ENCODE measurements around the gene DKK2. TPM values are rescaled to one million over a fixed set of nuclear protein-coding genes. Genes with fewer than 3 reads are reported as not detected.

The DKK2 gene
- total RNA-seq, 1 experiment from 2014 or later: not detected

DNA sequence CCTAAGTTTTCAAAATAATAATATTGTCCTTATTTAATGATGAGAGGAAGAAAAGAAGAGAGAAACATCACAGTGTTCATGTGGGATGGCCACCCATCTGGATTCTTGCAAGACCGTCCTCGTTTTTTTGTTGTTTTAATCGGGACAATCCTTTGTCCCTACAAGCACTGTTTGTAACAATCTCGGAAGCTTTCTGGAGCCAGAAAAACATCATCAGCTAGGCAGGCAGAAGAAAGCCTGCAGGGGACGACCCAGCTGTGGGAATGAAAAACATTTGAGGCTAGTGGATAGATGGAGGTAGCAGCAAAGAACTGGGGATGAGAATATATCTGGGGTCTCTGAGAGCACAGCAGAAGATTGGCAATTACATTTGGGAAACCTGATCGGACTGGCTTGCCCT, 105.6 kb downstream of the DKK2 start:
- no peak overlapping the region for H3K4me3 ChIP-seq (ENCODE audit: low read length)
- H2AFZ ChIP-seq (ENCODE audit: low read length): no peak overlapping the region
- intact Hi-C loops (cut with micrococcal nuclease): no loop called here
- TF ChIP-seq EZH2 (IDR thresholded peaks at IDR 0.05; ENCODE audit: low read length, unreplicated experiment) (no peak), EZH2phosphoT487 (IDR thresholded peaks at IDR 0.05; ENCODE audit: borderline replicate concordance, low read length) (no peak)
- TF ChIP-seq, protein P1, sequence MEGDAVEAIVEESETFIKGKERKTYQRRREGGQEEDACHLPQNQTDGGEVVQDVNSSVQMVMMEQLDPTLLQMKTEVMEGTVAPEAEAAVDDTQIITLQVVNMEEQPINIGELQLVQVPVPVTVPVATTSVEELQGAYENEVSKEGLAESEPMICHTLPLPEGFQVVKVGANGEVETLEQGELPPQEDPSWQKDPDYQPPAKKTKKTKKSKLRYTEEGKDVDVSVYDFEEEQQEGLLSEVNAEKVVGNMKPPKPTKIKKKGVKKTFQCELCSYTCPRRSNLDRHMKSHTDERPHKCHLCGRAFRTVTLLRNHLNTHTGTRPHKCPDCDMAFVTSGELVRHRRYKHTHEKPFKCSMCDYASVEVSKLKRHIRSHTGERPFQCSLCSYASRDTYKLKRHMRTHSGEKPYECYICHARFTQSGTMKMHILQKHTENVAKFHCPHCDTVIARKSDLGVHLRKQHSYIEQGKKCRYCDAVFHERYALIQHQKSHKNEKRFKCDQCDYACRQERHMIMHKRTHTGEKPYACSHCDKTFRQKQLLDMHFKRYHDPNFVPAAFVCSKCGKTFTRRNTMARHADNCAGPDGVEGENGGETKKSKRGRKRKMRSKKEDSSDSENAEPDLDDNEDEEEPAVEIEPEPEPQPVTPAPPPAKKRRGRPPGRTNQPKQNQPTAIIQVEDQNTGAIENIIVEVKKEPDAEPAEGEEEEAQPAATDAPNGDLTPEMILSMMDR (conservative IDR thresholded peaks at IDR 0.05; ENCODE audit: low read depth, low read length): no peak
- H3K27me3 ChIP-seq (ENCODE audit: low read length): 0 out of 2 replicates have a peak, but pooled peaks cover 6% of the 10 kb centered on the region
- no peak for DNase-seq
- H4K20me1 ChIP-seq (ENCODE audit: low read length): no peaks in the 10 kb centered on the region
- H3K79me2 ChIP-seq (ENCODE audit: low read length): no peaks in the 10 kb centered on the region
- no peaks in the 10 kb centered on the region for H3K4me1 ChIP-seq (ENCODE audit: insufficient read depth, low read length)
- ChIA-PET POLR2A (ENCODE audit: unreplicated experiment) (no interaction called here), CTCF (no interaction called here)
- H3K4me2 ChIP-seq (ENCODE audit: low read length): no peak overlapping the region
- H3K9ac ChIP-seq (ENCODE audit: low read length): no peak overlapping the region
- no peak overlapping the region for H3K27ac ChIP-seq (ENCODE audit: low read length)
- no TSS peak for BruUV-seq (replicated peaks)
- no peaks in the 10 kb centered on the region for H3K9me3 ChIP-seq (ENCODE audit: low read length)
- H3K36me3 ChIP-seq (ENCODE audit: low read depth, low read length): no peaks in the 10 kb centered on the region
- H3F3A ChIP-seq (ENCODE audit: low read length, unreplicated experiment): no peaks in the 10 kb centered on the region
- ATAC-seq: no peak
- no peaks in the 10 kb centered on the region for H3K9me2 ChIP-seq (replicated peaks; ENCODE audit: low read length)

DNA sequence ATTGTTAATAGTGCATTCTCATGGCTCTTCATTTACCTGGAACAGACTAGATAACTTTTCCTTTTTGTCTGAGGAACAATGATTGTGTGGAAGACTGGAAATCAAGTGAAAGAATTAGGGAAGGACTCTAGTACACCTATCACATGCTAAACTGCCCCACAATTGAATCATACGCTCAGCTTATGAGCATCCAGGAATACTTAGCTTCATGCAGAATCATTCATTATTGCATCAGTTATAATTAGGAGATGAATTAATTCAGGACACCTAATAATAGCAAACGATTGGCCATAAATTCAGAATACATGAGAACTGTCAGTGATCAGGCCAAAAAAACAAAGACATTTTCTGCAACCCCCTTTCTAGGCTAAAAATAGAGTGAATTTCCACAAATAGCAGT, 106.9 kb downstream of the DKK2 start:
- intact Hi-C loops (cut with micrococcal nuclease): no loop called here
- no peaks in the 10 kb centered on the region for H3K4me1 ChIP-seq (ENCODE audit: insufficient read depth, low read length)
- no peaks in the 10 kb centered on the region for H4K20me1 ChIP-seq (ENCODE audit: low read length)
- H3F3A ChIP-seq (ENCODE audit: low read length, unreplicated experiment): no peaks in the 10 kb centered on the region
- H3K27ac ChIP-seq (ENCODE audit: low read length): no peak overlapping the region
- 0 out of 2 replicates have a peak, but pooled peaks cover 6% of the 10 kb centered on the region for H3K27me3 ChIP-seq (ENCODE audit: low read length)
- H3K9ac ChIP-seq (ENCODE audit: low read length): no peak overlapping the region
- H3K4me3 ChIP-seq (ENCODE audit: low read length): no peak overlapping the region
- ATAC-seq (no peak), DNase-seq (no peak)
- TF ChIP-seq EZH2 (IDR thresholded peaks at IDR 0.05; ENCODE audit: low read length, unreplicated experiment): no peak
- TF ChIP-seq EZH2phosphoT487 (IDR thresholded peaks at IDR 0.05; ENCODE audit: borderline replicate concordance, low read length): no peak
- TF ChIP-seq, protein P1 (conservative IDR thresholded peaks at IDR 0.05; ENCODE audit: low read depth, low read length): no peak
- no peaks in the 10 kb centered on the region for H3K9me3 ChIP-seq (ENCODE audit: low read length)
- H2AFZ ChIP-seq (ENCODE audit: low read length): no peak overlapping the region
- no peaks in the 10 kb centered on the region for H3K36me3 ChIP-seq (ENCODE audit: low read depth, low read length)
- POLR2A ChIA-PET (ENCODE audit: unreplicated experiment): no interaction called here
- H3K79me2 ChIP-seq (ENCODE audit: low read length): no peaks in the 10 kb centered on the region
- no peaks in the 10 kb centered on the region for H3K9me2 ChIP-seq (replicated peaks; ENCODE audit: low read length)
- BruUV-seq (replicated peaks): no TSS peak
- no peak overlapping the region for H3K4me2 ChIP-seq (ENCODE audit: low read length)
- CTCF ChIA-PET: no interaction called here

DNA sequence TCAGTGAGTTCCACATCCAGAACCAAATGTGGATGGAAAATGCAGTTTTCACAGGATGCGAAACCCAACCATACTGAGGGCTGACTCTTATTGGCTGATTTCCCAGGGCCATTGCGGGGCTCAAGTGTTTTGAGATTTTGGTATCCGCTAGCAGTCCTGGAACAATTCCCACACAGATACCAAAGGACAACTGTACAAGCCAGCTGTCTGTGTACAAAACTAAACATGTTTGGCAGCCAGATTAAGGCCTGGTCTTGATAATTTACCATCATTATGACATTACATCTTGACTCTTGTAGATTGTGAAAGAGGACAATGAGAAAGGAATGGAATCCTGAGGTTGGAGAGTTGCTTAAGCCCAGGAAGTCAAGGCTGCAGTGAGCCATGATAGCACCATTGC, 121.9 kb downstream of the DKK2 start:
- H4K20me1 ChIP-seq (ENCODE audit: low read length): no peaks in the 10 kb centered on the region
- H3K79me2 ChIP-seq (ENCODE audit: low read length): no peaks in the 10 kb centered on the region
- H3K4me3 ChIP-seq (ENCODE audit: low read length): no peak overlapping the region
- no peak overlapping the region for H3K9ac ChIP-seq (ENCODE audit: low read length)
- no peak overlapping the region for H3K27ac ChIP-seq (ENCODE audit: low read length)
- no peaks in the 10 kb centered on the region for H3F3A ChIP-seq (ENCODE audit: low read length, unreplicated experiment)
- TF ChIP-seq, protein P1 (conservative IDR thresholded peaks at IDR 0.05; ENCODE audit: low read depth, low read length): no peak
- TF ChIP-seq EZH2 (IDR thresholded peaks at IDR 0.05; ENCODE audit: low read length, unreplicated experiment) (no peak), EZH2phosphoT487 (IDR thresholded peaks at IDR 0.05; ENCODE audit: borderline replicate concordance, low read length) (no peak)
- H3K9me3 ChIP-seq (ENCODE audit: low read length): no peaks in the 10 kb centered on the region
- H3K27me3 ChIP-seq (ENCODE audit: low read length): 0 out of 2 replicates have a peak, but pooled peaks cover 10% of the 10 kb centered on the region
- H3K36me3 ChIP-seq (ENCODE audit: low read depth, low read length): no peaks in the 10 kb centered on the region
- no peaks in the 10 kb centered on the region for H3K9me2 ChIP-seq (replicated peaks; ENCODE audit: low read length)
- ATAC-seq: no peak
- H3K4me1 ChIP-seq (ENCODE audit: insufficient read depth, low read length): no peaks in the 10 kb centered on the region
- intact Hi-C loops (cut with micrococcal nuclease): no loop called here
- POLR2A ChIA-PET (ENCODE audit: unreplicated experiment): no interaction called here
- CTCF ChIA-PET: no interaction called here
- BruUV-seq (replicated peaks): no TSS peak
- DNase-seq: no peak
- no peak overlapping the region for H2AFZ ChIP-seq (ENCODE audit: low read length)
- H3K4me2 ChIP-seq (ENCODE audit: low read length): no peak overlapping the region

All from PC-3 (cell line).